DMS79 treated with DMSO at 0.1 percent for 48 hours (cell line): Measurements from ENCODE around the gene PPP2R5B.

Source experiments
- DNase-seq: peaks from one replicate; lab custom pipeline; 2025; lab: John Stamatoyannopoulos, UW

PPP2R5B gene

DNA sequence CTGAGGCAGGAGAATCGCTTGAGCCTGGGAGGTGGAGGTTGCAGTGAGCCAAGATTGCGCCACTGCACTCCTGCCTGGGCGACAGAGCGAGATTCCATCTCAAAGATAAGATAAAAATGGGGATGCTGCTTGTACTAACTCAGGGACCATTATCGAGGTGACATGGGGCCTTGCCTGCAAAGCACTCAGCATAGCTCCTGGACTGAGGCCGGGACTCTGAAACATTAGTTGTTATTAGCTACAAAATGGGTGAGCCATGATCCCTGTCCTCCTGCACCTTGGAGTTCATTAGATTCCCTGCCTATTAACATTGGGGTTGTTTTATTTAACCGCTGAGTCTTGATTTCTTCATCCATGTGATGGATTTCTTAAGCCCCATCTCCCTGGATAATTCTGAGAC is 5.1 kb downstream of the PPP2R5B start:
- no peak for DNase-seq

- no peak for DNase-seq
These were observed 5.9 kb downstream of the PPP2R5B start for GRCh38 chr11:64930340-64930739.

DNA sequence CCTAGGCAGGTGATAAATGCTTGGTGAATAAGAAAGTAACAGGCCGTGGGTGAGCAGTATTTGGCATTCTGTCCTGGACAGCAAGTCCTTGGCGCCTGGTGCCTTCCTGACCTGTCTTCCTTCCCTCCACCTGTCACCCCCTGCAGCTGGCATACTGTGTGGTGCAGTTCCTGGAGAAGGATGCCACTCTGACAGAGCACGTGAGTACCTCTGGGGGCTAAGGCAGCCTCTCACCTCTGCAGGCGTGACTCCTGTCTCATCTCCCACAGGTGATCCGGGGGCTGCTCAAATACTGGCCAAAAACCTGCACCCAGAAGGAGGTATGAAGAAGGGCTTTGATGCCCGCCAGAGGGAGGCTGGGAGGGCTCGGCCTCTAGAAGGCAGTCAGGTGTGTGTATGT is 6.8 kb downstream of the PPP2R5B start:
- DNase-seq: no peak

DNA sequence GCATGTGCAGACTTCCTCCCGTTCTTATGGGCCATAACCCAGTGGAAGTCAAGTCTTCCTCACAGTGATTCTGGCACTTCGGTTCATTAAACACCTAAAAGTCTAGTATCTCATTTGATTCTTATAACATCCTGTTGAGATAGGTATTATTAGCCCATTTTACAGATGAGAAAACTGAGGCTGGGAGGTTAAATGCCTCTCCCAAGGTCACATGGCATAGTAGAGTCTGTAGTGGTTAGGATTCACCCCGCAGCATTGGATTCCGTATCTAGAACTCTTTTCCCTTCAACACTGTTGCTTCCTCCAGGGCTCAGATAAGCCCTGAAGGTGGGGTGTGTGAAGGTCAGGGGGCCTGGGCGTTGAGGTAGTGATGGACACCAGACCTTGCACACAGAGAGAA is 7.8 kb downstream of the PPP2R5B start:
- no peak for DNase-seq

DNA sequence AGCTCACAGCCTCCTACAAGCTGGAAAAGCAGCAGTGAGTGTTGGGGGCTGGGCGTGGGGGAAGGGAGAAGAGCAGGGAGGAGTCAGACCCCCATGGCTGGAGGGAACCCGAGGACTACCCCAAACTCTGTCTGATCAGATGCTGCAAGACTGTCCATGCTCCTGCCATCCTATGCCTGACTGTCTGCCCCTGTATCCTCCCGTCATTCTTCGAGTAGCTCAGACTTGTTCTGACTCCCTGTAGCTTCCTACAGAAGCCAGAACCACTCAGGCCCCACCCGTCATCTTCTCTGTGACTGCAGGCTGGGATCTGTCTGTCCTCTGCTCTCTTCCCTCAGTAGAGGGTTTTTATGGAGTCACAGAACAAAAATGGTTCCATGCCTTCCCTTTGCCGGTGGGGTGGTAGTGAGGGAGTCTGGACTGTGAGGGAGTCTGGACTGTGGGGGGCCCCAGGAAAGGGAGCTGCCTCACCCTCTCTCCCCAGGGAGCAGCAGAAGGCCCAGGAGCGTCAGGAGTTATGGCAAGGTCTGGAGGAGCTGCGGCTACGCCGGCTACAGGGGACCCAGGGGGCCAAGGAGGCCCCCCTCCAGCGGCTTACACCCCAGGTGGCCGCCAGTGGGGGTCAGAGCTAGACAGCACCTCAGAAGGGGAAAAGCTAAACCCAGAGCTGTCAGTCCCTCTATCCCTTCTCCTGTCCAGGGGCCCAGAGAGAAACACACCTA is 8.9 kb downstream of the PPP2R5B start:
- no peak for DNase-seq

GRCh38 chr11:64933935-64934681 is 9.6 kb downstream of the PPP2R5B start:
- DNase-seq: no peak

DNA sequence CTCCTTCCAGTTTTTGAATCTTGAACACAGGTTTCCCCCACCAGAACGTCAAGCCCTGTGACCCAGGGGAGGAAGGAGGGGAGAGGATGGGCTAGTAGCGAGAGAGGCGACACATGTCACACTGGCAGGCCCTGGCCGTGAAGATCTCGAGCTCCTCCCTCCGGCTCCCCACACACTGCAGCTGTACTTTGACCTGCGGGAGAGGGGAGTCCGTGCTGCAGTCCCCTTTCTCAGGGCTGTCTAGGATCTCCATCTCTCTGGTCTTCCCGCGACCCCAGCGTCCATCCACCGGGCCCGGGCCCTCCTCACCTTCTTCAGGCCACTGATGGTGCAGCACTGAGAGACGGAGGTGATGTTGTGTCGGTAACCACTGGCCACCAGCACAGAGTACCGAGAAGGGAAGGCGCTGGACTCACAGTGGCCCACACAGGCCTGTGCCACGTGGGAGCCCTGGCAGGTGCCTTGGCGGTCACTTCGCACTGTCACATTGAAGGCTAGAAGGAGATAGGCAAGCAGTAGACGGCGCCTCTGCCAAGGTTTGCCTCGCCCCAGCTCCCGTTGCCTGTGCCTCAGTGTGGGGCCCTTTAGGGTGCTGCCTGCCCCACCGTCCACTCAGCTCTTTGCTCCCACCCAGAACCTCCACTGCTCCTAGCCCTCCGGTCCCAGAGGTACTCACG is 10.3 kb downstream of the PPP2R5B start:
- no peak for DNase-seq

DNA sequence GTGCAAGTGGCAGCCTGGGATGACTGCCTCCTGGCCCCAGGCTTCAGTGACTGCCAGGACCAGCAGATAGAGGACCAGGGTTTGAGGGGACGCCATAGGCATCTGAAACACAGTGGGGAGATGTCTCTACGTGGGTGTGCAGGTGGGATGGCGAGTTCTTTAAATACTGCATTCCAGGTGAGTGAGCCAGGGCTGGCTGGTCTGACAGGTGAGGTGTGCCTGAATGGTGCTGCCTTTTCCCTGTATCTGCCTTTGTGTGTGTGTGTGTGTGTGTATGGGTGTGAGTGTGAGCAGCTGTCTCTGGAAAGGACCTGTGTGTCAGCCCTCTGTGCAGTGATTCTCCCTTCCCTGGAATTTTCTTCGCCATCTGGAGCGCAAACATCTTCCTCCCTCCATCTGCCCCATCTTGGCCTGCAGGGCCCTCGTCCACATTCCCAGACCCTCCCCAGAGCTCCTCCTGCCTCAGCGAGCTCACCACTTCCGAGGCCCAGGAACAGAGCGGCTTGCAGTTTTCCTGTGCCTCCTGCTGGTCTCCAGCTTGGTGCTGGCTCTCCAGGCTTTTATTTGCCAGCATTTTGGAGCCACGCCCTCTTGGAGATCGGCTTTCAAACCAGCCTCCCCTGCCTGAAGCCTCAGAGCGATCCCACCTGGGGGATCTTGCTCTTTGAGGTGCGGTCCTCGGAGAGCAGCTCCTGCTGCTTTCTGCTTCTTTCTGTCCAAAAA is 11.0 kb downstream of the PPP2R5B start, which contains the start of gene GPHA2:
Gene GPHA2 (minus strand): TSS at position 535 of the 723 bp plus-strand sequence. CDS start 433 bp downstream, at position 102.
- DNase-seq: peak; percentile 22

GRCh38 chr11:64936539-64936938 is 12.1 kb downstream of the PPP2R5B start:
- DNase-seq: no peak

GRCh38 chr11:64947208-64947814 is 22.8 kb downstream of the PPP2R5B start:
- DNase-seq: no peak

- no peak for DNase-seq
These were observed 27.0 kb downstream of the PPP2R5B start for GRCh38 chr11:64951529-64951928.

DNA sequence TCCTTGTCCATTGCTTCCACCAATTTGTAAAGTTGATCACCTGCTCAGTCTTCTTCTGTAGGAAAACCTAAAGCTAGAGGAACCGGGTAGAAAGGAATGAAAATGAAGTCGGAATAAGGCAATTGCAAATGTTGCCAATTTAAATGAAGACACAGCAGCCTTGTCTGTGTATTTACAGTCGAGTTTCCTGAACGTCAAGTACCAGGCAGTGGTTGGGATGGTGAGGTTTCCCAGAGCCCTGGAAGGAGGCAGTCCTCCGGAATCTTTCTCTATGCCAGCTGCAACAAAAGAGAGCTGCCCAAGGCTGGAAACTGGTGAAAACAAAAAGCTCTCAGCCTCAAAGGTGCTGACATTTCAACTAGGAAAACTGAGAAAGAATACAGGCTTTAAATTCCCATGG is 29.7 kb downstream of the PPP2R5B start:
- no peak for DNase-seq

GRCh38 chr11:64959498-64959897 is 35.0 kb downstream of the PPP2R5B start:
- DNase-seq: no peak

- DNase-seq: no peak
These were observed 36.2 kb downstream of the PPP2R5B start for GRCh38 chr11:64960719-64961118.

DNA sequence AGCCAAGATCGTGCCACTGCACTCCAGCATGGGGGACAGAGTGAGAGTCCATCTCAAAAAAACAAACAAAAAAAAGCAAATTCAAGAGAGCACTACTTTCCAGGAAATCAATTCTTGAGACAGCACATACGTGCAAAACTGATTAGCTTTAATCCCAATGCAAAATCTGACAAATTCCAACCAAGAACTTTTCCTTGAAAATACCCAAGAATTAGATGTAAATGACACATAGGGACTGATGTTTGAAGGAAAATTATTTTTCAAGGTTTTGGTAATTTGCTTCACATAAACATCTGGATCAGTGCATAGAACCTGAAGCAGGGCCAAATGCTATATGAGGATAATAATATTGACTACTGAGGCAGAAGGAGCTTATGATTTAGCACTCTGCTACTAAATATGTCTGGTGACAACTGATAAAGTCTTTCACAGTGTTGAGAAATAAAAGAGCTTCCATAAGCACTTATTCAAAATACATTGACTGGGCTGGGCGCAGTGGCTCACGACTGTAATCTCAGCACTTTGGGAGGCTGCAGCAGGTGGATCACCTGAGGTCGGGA is 38.7 kb downstream of the PPP2R5B start:
- DNase-seq: no peak

DNA sequence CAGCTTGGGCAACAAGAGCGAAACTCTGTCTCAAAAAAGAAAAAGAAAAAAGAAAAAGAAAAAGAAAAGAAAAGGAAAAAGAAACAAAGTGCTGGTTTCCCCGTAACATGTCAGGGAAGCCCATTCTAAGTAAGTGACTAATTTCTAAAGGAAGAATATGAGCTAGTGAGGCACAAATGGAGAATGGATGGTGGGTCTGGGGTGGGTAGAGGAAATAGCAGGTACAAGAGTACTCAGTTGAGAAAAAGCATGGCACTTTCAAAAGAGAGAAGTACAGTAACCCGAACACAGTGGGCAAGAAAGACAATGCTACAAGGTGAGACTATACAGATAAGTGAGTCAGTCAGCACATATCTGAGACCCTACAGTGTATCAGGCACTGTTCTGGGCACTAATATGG is 42.9 kb downstream of the PPP2R5B start:
- no peak for DNase-seq

DNA sequence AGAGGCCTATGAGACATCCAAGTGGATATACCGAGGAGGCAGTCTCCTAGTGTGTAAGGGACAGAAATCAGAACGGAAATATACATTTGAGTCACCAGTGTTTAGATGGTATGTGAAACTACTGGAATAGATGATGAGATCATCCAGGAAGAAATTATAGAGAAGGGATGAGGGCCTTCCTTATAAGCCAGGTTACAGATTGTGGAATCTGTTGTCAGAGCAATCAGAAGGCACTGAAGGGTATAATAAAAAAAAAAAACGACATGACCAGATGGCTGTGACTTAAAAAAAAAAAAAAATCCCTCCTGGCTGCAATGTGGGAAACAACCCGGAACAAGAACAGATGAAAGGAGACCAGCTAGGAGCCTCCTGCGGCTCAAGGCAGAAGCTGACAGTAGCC is 44.7 kb downstream of the PPP2R5B start:
- no peak for DNase-seq

DNA sequence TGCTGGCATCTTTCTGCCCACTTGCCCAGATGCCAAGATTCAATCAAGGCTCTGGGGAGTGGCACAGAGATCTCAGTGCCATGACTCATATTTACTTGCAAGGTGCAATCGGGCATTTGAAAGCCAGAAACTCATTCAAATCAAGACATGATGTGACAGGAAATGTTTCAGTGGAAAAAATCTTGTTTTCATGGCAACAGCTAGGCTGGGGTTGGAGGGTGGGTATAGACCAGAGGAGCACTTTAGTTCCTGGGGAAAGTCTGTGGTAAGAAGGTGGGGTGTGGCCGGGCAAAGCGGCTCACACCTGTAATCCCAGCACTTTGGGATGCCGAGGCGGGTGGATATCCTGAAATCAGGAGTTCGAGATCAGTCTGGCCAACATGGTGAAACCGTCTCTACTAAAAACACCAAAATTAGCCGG is 46.3 kb downstream of the PPP2R5B start:
- DNase-seq: no peak

GRCh38 chr11:64971421-64972233 is 47.1 kb downstream of the PPP2R5B start, which contains the start of gene MAJIN:
TSS of gene MAJIN (minus strand) at chr11:64972108. CDS start at chr11:64959405, 12,703 bp downstream.
- no peak for DNase-seq

DNA sequence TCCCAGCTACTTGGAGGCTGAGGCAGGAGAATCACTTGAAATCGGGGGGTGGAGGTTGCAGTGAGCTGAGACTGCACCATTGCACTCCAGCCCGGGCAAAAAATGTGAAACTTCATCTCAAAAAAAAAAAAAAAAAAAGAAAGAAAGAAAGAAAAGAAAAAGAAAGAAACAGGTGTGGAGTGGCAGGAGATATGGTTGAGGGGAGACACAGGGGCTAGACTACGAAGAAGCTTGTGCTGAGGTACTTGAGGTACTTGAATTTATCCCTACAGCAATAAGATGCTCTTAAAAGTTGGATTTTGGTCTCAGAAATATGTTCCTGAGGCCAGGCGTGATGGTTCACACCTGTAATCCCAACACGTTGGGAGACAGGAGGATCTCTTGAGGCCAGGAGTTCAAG is 49.6 kb downstream of the PPP2R5B start:
- no peak for DNase-seq
